PC-9 (cell line): Measurements from ENCODE around the gene USF1.

ENCODE experiments used
- EZH2 ChIP-seq: fragments of 200-600 bp; sonication (generic); IDR thresholded peaks from 2 replicates; pipeline ENCODE4 v1.8.0; 2017; ENCODE audit warnings: antibody characterized with exemption, low read depth
- TF ChIP-seq, protein P1 (sequence below): fragments of 200-600 bp; sonication (generic); conservative IDR thresholded peaks from 2 replicates; pipeline ENCODE4 v1.6.1; 2017; ENCODE audit warnings: mixed run types, antibody characterized with exemption, mild to moderate bottlenecking, moderate library complexity

DNA sequence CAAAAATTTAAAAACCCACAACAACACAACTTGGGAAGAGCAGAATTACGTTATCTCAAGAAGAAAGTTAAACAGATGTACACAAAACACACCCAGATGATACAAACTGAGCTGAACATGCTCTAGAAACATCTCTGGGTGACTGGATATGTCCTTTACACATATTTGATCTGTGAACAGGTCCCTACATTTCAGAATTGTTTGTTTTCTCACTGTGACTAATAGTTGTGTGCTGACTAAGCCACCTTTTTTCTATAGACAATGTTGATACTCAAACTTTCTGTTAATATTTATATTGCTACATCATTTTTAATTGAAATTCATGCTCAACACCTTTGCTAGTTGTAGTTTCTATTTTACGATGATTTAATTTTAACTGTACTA is 23.8 kb downstream of the USF1 start:
- TF ChIP-seq, protein P1, sequence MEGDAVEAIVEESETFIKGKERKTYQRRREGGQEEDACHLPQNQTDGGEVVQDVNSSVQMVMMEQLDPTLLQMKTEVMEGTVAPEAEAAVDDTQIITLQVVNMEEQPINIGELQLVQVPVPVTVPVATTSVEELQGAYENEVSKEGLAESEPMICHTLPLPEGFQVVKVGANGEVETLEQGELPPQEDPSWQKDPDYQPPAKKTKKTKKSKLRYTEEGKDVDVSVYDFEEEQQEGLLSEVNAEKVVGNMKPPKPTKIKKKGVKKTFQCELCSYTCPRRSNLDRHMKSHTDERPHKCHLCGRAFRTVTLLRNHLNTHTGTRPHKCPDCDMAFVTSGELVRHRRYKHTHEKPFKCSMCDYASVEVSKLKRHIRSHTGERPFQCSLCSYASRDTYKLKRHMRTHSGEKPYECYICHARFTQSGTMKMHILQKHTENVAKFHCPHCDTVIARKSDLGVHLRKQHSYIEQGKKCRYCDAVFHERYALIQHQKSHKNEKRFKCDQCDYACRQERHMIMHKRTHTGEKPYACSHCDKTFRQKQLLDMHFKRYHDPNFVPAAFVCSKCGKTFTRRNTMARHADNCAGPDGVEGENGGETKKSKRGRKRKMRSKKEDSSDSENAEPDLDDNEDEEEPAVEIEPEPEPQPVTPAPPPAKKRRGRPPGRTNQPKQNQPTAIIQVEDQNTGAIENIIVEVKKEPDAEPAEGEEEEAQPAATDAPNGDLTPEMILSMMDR = no peak
- no peak for TF ChIP-seq EZH2
